Upper lobe of left lung (tissue), 6 donors: ENCODE measurements around the gene EXOC6. TPM values are rescaled to one million over a fixed set of nuclear protein-coding genes. Genes with fewer than 3 reads are reported as not detected.

Experiments
- ATAC-seq, 2 donors: fragments of 200-7000 bp; cut with Tn5 transposase; one replicate each; pipeline ENCODE4 v1.9.1; 2022; ENCODE audit warnings: mild to moderate bottlenecking in 2 of 2, moderate library complexity in 2 of 2; ENCODE audit not compliant: low FRiP score in 2 of 2
- DNase-seq, 2 donors: peaks; one replicate each; pipeline ENCODE4 v3.0.0-alpha.2; 2019 to 2020
- H3K27ac ChIP-seq, 4 donors: fragments of 200-600 bp; sonication (generic); one replicate each; pipeline ENCODE4 v1.5.1; 2016 to 2019
- H3K27me3 ChIP-seq, 4 donors: fragments of 200-600 bp; sonication (generic); one replicate each; pipeline ENCODE4 v1.5.1; 2017 to 2019
- H3K36me3 ChIP-seq, 4 donors: fragments of 200-600 bp; sonication (generic); one replicate each; pipeline ENCODE4 v1.5.1; 2016 to 2019
- H3K4me1 ChIP-seq, 4 donors: fragments of 200-600 bp; sonication (generic); one replicate each; pipeline ENCODE4 v1.5.1; 2018 to 2019
- H3K4me3 ChIP-seq, 4 donors: fragments of 200-600 bp; sonication (generic); one replicate each; pipeline ENCODE4 v1.5.1; 2017 to 2019; ENCODE audit warnings: mild to moderate bottlenecking in 2 of 4, moderate library complexity in 1 of 4
- H3K9me3 ChIP-seq, 4 donors: fragments of 200-600 bp; sonication (generic); one replicate each; pipeline ENCODE4 v1.5.1; 2018 to 2019
- CTCF ChIP-seq, 6 experiments: fragments of 450-650 bp in 4 of 6; fragments of 200-600 bp in 2 of 6; sonication (generic) in 2 of 6; IDR thresholded peaks; one replicate each; pipeline ENCODE4 v1.5.1; 2016 to 2019; ENCODE audit warnings: antibody characterized with exemption in 6 of 6
- EP300 ChIP-seq, 4 donors: sonication (generic); formaldehyde crosslinking; IDR thresholded peaks; one replicate each; pipeline ENCODE4 v1.5.1; 2017; ENCODE audit warnings: antibody characterized with exemption in 4 of 4, control low read depth in 2 of 4
- POLR2A ChIP-seq, 4 donors: fragments of 450-650 bp; IDR thresholded peaks; one replicate each; pipeline ENCODE4 v1.5.1; 2016 to 2017; ENCODE audit warnings: antibody characterized with exemption in 4 of 4, mild to moderate bottlenecking in 2 of 4
- POLR2AphosphoS5 ChIP-seq, 2 donors: sonication (generic); formaldehyde crosslinking; IDR thresholded peaks; one replicate each; pipeline ENCODE4 v1.5.1; 2017; ENCODE audit warnings: antibody characterized with exemption in 2 of 2
- WGBS, 2 donors: methylation state at CpG; one replicate each; pipeline ENCODE4 v1.1.5; 2017 to 2018; 5-methylcytosine and 5-hydroxymethylcytosine counted together
- total RNA-seq, 6 donors: library from RNA; depleted of rRNA in 4 of 6; stranded (reverse); fragments of >200 nt in 4 of 6; gene quantifications; one replicate each; pipeline versions ENCODE4 v1.1.0 to v1.2.1, GENCODE V29; 2016 to 2021
- donor health status: DM: no; HTN: no; CAD: no; lungs with moderate emphysema.
- donor health status: DM: no; HTN: yes; CAD: no; lungs with severe emphysema.

Gene EXOC6
- total RNA-seq, 6 donors from 2014 or later: 7.1 to 27.3 (median 20.1) TPM

GRCh38 chr10:92868557-92868956, 20.2 kb downstream of the EXOC6 start:
- DNase-seq: no peak
- Histone ChIP-seq H3K4me3 (no peak overlapping the region), H3K27me3 (no peaks in the 10 kb centered on the region), H3K27ac (no peak overlapping the region), H3K9me3 (no peaks in the 10 kb centered on the region), H3K36me3 (no peaks in the 10 kb centered on the region), H3K4me1 (peaks cover 3 to 14% (median 5%) of the 10 kb centered on the region in 4 donors)
- no peak for ATAC-seq
- 92 to 93% methylated on average over 1 of the region's 1 CpG for WGBS, 2 donors
- TF ChIP-seq CTCF (IDR thresholded peaks at IDR 0.05) (no peak), EP300 (IDR thresholded peaks at IDR 0.05) (no peak), POLR2AphosphoS5 (IDR thresholded peaks at IDR 0.05) (no peak), POLR2A (IDR thresholded peaks at IDR 0.05) (no peak)

GRCh38 chr10:92873029-92873428, 24.7 kb downstream of the EXOC6 start:
- 63 to 66% methylated on average over 3 of the region's 3 CpGs for WGBS, 2 donors
- H3K27me3 ChIP-seq: no peaks in the 10 kb centered on the region
- no peaks in the 10 kb centered on the region for H3K9me3 ChIP-seq
- H3K4me3 ChIP-seq: no peak overlapping the region
- DNase-seq: no peak
- H3K4me1 ChIP-seq: peaks cover 2 to 19% (median 12%) of the 10 kb centered on the region in 4 donors
- H3K27ac ChIP-seq: peak overlapping the region in 2 of 4 donors; percentile 23 to 44
- ATAC-seq: no peak
- H3K36me3 ChIP-seq: no peaks in the 10 kb centered on the region
- no peak for TF ChIP-seq CTCF (IDR thresholded peaks at IDR 0.05)
- no peak for TF ChIP-seq EP300 (IDR thresholded peaks at IDR 0.05)

- no peaks in the 10 kb centered on the region for H3K36me3 ChIP-seq
- no peak overlapping the region for H3K4me3 ChIP-seq
- H3K27me3 ChIP-seq: no peaks in the 10 kb centered on the region
- peaks cover 0 to 19% (median 13%) of the 10 kb centered on the region in 4 donors for H3K4me1 ChIP-seq
- DNase-seq: no peak
- H3K9me3 ChIP-seq: no peaks in the 10 kb centered on the region
- 32 to 34% methylated on average over 4 of the region's 4 CpGs for WGBS, 2 donors
- H3K27ac ChIP-seq: no peak overlapping the region
- no peak for TF ChIP-seq CTCF (IDR thresholded peaks at IDR 0.05)
- no peak for TF ChIP-seq POLR2AphosphoS5 (IDR thresholded peaks at IDR 0.05)
- no peak for TF ChIP-seq EP300 (IDR thresholded peaks at IDR 0.05)
- TF ChIP-seq POLR2A (IDR thresholded peaks at IDR 0.05): no peak
- no peak for ATAC-seq
Observed at GRCh38 chr10:92876509-92877036, 28.3 kb downstream of the EXOC6 start.

GRCh38 chr10:92880233-92880861, 32.0 kb downstream of the EXOC6 start:
- Histone ChIP-seq H3K27ac (no peak overlapping the region), H3K27me3 (no peaks in the 10 kb centered on the region), H3K9me3 (no peaks in the 10 kb centered on the region), H3K4me1 (peaks cover 0 to 11% (median 8%) of the 10 kb centered on the region in 4 donors), H3K4me3 (no peak overlapping the region), H3K36me3 (no peaks in the 10 kb centered on the region)
- 35% methylated on average over 4 of the region's 4 CpGs for WGBS, 2 donors
- no peak for DNase-seq
- no peak for TF ChIP-seq POLR2A (IDR thresholded peaks at IDR 0.05)
- TF ChIP-seq EP300 (IDR thresholded peaks at IDR 0.05): no peak
- TF ChIP-seq POLR2AphosphoS5 (IDR thresholded peaks at IDR 0.05): no peak
- peak; percentile 16 to 50 (median 30) for TF ChIP-seq CTCF (IDR thresholded peaks at IDR 0.05)
- ATAC-seq: peak in 1 of 2 donors; percentile 58

- H3K27ac ChIP-seq: no peak overlapping the region
- WGBS, 2 donors: 85 to 89% methylated on average over 2 of the region's 2 CpGs
- H3K27me3 ChIP-seq: no peaks in the 10 kb centered on the region
- no peak overlapping the region for H3K4me3 ChIP-seq
- H3K9me3 ChIP-seq: no peaks in the 10 kb centered on the region
- ATAC-seq (no peak), DNase-seq (no peak)
- H3K36me3 ChIP-seq: no peaks in the 10 kb centered on the region
- peaks cover 0 to 11% (median 8%) of the 10 kb centered on the region in 4 donors for H3K4me1 ChIP-seq
- TF ChIP-seq CTCF (IDR thresholded peaks at IDR 0.05) (no peak), EP300 (IDR thresholded peaks at IDR 0.05) (no peak), POLR2AphosphoS5 (IDR thresholded peaks at IDR 0.05) (no peak), POLR2A (IDR thresholded peaks at IDR 0.05) (no peak)
Observed at GRCh38 chr10:92880917-92881316, 32.6 kb downstream of the EXOC6 start.
